B cell (primary cell): ENCODE measurements around the gene EHMT2. TPM values are rescaled to one million over a fixed set of nuclear protein-coding genes. Genes with fewer than 3 reads are reported as not detected.

Source experiments
- ATAC-seq: fragments of 200-7000 bp; cut with Tn5 transposase; one replicate; pipeline ENCODE4 v1.10.0; 2021; ENCODE audit warnings: low read depth, mild to moderate bottlenecking, moderate number of reproducible peaks, moderate library complexity
- CTCF ChIA-PET: fragments of 350-600 bp; sonication (Branson Sonifier 250); formaldehyde crosslinking; loops from one replicate; lab custom pipeline; 2021; ENCODE audit warnings: antibody characterized with exemption, inconsistent platforms; lab: Charles Lee
- POLR2A ChIA-PET: fragments of 350-600 bp; sonication (Branson Sonifier 250); formaldehyde crosslinking; loops from one replicate; lab custom pipeline; 2021; ENCODE audit warnings: antibody characterized with exemption; lab: Charles Lee
- DNase-seq: peaks from one replicate; pipeline ENCODE4 v3.0.0; 2013
- H2AFZ ChIP-seq: 2 replicates; pipeline ENCODE4 v1.6.1; 2012; ENCODE audit warnings: mild to moderate bottlenecking, low read depth, low read length; ENCODE audit not compliant: insufficient read depth, poor library complexity, severe bottlenecking
- H3K27ac ChIP-seq, 2 donors: 1 replicate in 1 of 2; 2 replicates in 1 of 2; pipeline ENCODE4 v1.5.1; 2012 to 2013; ENCODE audit warnings: low read length in 2 of 2, mild to moderate bottlenecking in 2 of 2, moderate library complexity in 1 of 2
- H3K27me3 ChIP-seq, 4 experiments: fragments of 200-600 bp in 1 of 4; sonication (generic) in 1 of 4; replicated peaks in 1 of 4; 1 replicate in 2 of 4; 2 replicates in 2 of 4; pipeline versions ENCODE4 v1.6.1 to v1.7.0; 2013 to 2016; ENCODE audit warnings: low read length in 3 of 4, mild to moderate bottlenecking in 2 of 4, mixed read lengths in 1 of 4, moderate library complexity in 1 of 4; ENCODE audit not compliant: insufficient read depth in 4 of 4, control insufficient read depth in 3 of 4; ENCODE audit errors: control extremely low read depth in 1 of 4
- H3K36me3 ChIP-seq, 2 experiments: replicated peaks in 1 of 2; 1 replicate in 1 of 2; 2 replicates in 1 of 2; pipeline versions ENCODE4 v1.6.1 to v1.7.1; 2013; ENCODE audit warnings: low read length in 1 of 2; ENCODE audit not compliant: insufficient read depth in 2 of 2, control insufficient read depth in 1 of 2; ENCODE audit errors: control extremely low read depth in 1 of 2, extremely low read depth in 1 of 2
- H3K4me1 ChIP-seq, 2 donors: fragments of 200-600 bp in 1 of 2; sonication (generic) in 1 of 2; 1 replicate in 1 of 2; 2 replicates in 1 of 2; pipeline versions ENCODE4 v1.5.1 to v1.6.1; 2013 to 2017; ENCODE audit warnings: low read length in 2 of 2; ENCODE audit not compliant: control insufficient read depth in 2 of 2, insufficient read depth in 2 of 2
- H3K4me2 ChIP-seq: replicated peaks from 2 replicates; pipeline ENCODE3; 2012; ENCODE audit warnings: mild to moderate bottlenecking, low read depth, low read length; ENCODE audit not compliant: poor library complexity, severe bottlenecking
- H3K4me3 ChIP-seq, 5 experiments: fragments of 200-600 bp in 1 of 5; sonication (generic) in 1 of 5; 1 replicate in 3 of 5; 2 replicates in 2 of 5; pipeline versions ENCODE4 v1.5.1 to v1.7.0; 2011 to 2016; ENCODE audit warnings: low read length in 4 of 5, mild to moderate bottlenecking in 4 of 5, low read depth in 2 of 5, control low read depth in 1 of 5, moderate library complexity in 1 of 5; ENCODE audit not compliant: insufficient read depth in 1 of 5; ENCODE audit errors: control extremely low read depth in 1 of 5, extremely low read depth in 1 of 5
- H3K79me2 ChIP-seq: fragments of 200-600 bp; sonication (generic); one replicate; pipeline ENCODE4 v1.6.0; 2016; ENCODE audit warnings: low read length; ENCODE audit not compliant: control insufficient read depth, insufficient read depth
- H3K9ac ChIP-seq: fragments of 200-600 bp; sonication (generic); 2 replicates; pipeline ENCODE4 v1.6.1; 2017; ENCODE audit warnings: mild to moderate bottlenecking, low read length, moderate library complexity
- H3K9me3 ChIP-seq, 3 donors: one replicate each; pipeline versions ENCODE4 v1.6.1 to v1.7.1; 2013; ENCODE audit warnings: low read length in 2 of 3; ENCODE audit not compliant: control insufficient read depth in 2 of 3, insufficient read depth in 1 of 3; ENCODE audit errors: control extremely low read depth in 1 of 3
- H4K20me1 ChIP-seq: 2 replicates; pipeline ENCODE4 v1.6.0; 2012; ENCODE audit warnings: mild to moderate bottlenecking, low read length; ENCODE audit not compliant: insufficient read depth, control insufficient read depth, poor library complexity, severe bottlenecking
- H3K27ac Mint-ChIP-seq: one replicate; pipeline ENCODE4 v1.8.0; 2021; ENCODE audit warnings: mixed read lengths
- H3K27me3 Mint-ChIP-seq: one replicate; pipeline ENCODE4 v1.8.0; 2021; ENCODE audit warnings: mixed read lengths
- H3K4me1 Mint-ChIP-seq: one replicate; pipeline ENCODE4 v1.8.0; 2021; ENCODE audit warnings: mixed read lengths
- H3K4me3 Mint-ChIP-seq: one replicate; pipeline ENCODE4 v1.8.0; 2021; ENCODE audit warnings: mixed read lengths
- H3K9me3 Mint-ChIP-seq: one replicate; pipeline ENCODE4 v1.8.0; 2022; ENCODE audit warnings: mixed read lengths; ENCODE audit not compliant: insufficient read depth
- EZH2 ChIP-seq: IDR thresholded peaks from 2 replicates; pipeline ENCODE4 v1.6.1; 2012; ENCODE audit warnings: borderline replicate concordance, low read depth, mild to moderate bottlenecking, moderate library complexity, low read length; ENCODE audit not compliant: insufficient read depth, poor library complexity, severe bottlenecking
- WGBS: methylation state at CpG from one replicate; pipeline ENCODE4 v1.1.5; 2013; ENCODE audit warnings: missing lambda C conversion rate; ENCODE audit not compliant: insufficient coverage; 5-methylcytosine and 5-hydroxymethylcytosine counted together
- intact Hi-C: fragments of 100-400 bp; cut with micrococcal nuclease; formaldehyde crosslinking; loops from one replicate; pipeline ENCODE4 v1.10.0; 2022
- polyA plus RNA-seq: library from polyadenylated mRNA; depleted of rRNA; stranded (reverse); fragments of >200 nt; gene quantifications from 2 replicates; pipeline ENCODE4 v1.2.3, GENCODE V29; 2012
- total RNA-seq, 2 donors: library from RNA; stranded (reverse); fragments of 120-200 nt in 1 of 2; gene quantifications; 1 replicate in 1 of 2; 2 replicates in 1 of 2; pipeline versions ENCODE4 v1.2.3 to v1.2.4, GENCODE V29; 2013 to 2022
- TF ChIP-seq, protein P1 (sequence below): fragments of 200-600 bp; IDR thresholded peaks from one replicate; pipeline ENCODE4 v1.8.0; 2022; ENCODE audit warnings: antibody characterized with exemption, mild to moderate bottlenecking

Gene EHMT2
- total and polyA plus RNA-seq, 2 donors (not counting 1 experiment from before 2014, with no cell fraction given) = 86.1 to 108 TPM

DNA sequence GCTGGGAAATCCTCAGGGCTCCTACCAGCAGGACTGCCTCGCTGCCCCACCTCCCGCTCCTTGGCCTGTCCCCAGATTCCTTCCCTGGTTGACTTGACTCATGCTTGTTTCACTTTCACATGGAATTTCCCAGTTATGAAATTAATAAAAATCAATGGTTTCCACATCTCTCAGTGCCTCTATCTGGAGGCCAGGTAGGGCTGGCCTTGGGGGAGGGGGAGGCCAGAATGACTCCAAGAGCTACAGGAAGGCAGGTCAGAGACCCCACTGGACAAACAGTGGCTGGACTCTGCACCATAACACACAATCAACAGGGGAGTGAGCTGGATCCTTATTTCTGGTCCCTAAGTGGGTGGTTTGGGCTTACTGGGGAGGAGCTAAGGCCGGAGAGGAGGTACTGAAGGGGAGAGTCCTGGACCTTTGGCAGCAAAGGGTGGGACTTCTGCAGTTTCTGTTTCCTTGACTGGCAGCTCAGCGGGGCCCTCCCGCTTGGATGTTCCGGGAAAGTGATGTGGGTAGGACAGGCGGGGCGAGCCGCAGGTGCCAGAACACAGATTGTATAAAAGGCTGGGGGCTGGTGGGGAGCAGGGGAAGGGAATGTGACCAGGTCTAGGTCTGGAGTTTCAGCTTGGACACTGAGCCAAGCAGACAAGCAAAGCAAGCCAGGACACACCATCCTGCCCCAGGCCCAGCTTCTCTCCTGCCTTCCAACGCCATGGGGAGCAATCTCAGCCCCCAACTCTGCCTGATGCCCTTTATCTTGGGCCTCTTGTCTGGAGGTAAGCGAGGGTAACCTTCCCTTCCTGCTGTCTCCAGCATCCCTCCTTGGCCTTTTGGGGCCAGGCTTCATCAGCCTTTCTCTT, 48.2 kb upstream of the EHMT2 start, which contains the start of gene CFB:
TSS of gene CFB (plus strand) at position 589 of the 863 bp plus-strand sequence. CDS start at position 716, 127 bp downstream.
- Histone ChIP-seq H3K9me3 (no peaks in the 10 kb centered on the region), H3K27me3 (peaks cover 0 to 26% (median 5%) of the 10 kb centered on the region in 4 experiments), H3K4me3 (no peak within 1 kb of the TSS), H3K79me2 (no peaks in the 10 kb centered on the region), H3K27ac (no peak within 1 kb of the TSS), H3K9ac (no peak within 1 kb of the TSS), H2AFZ (no peak within 1 kb of the TSS), H3K4me2 (no peak within 1 kb of the TSS), H4K20me1 (no peaks in the 10 kb centered on the region), H3K4me1 (no peaks in the 10 kb centered on the region), H3K36me3 (no peaks in the 10 kb centered on the region)
- ChIA-PET POLR2A (no interaction called here), CTCF (no interaction called here)
- DNase-seq (no peak), ATAC-seq (no peak)
- peaks cover 18% of the 10 kb centered on the region for H3K27me3 Mint-ChIP-seq
- no peaks in the 10 kb centered on the region for H3K4me1 Mint-ChIP-seq
- H3K27ac Mint-ChIP-seq = no peak within 1 kb of the TSS
- no peak for TF ChIP-seq EZH2
- TF ChIP-seq, protein P1, sequence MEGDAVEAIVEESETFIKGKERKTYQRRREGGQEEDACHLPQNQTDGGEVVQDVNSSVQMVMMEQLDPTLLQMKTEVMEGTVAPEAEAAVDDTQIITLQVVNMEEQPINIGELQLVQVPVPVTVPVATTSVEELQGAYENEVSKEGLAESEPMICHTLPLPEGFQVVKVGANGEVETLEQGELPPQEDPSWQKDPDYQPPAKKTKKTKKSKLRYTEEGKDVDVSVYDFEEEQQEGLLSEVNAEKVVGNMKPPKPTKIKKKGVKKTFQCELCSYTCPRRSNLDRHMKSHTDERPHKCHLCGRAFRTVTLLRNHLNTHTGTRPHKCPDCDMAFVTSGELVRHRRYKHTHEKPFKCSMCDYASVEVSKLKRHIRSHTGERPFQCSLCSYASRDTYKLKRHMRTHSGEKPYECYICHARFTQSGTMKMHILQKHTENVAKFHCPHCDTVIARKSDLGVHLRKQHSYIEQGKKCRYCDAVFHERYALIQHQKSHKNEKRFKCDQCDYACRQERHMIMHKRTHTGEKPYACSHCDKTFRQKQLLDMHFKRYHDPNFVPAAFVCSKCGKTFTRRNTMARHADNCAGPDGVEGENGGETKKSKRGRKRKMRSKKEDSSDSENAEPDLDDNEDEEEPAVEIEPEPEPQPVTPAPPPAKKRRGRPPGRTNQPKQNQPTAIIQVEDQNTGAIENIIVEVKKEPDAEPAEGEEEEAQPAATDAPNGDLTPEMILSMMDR = no peak
- H3K4me3 Mint-ChIP-seq = no peak within 1 kb of the TSS
- no peaks in the 10 kb centered on the region for H3K9me3 Mint-ChIP-seq
- 60% methylated on average over 8 of the region's 11 CpGs for WGBS
- intact Hi-C loops = no loop called here

DNA sequence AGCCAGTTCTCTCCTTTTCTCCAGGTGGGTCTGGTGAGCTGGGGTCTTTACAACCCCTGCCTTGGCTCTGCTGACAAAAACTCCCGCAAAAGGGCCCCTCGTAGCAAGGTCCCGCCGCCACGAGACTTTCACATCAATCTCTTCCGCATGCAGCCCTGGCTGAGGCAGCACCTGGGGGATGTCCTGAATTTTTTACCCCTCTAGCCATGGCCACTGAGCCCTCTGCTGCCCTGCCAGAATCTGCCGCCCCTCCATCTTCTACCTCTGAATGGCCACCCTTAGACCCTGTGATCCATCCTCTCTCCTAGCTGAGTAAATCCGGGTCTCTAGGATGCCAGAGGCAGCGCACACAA, 47.6 kb upstream of the EHMT2 start:
- peaks cover 0 to 26% (median 5%) of the 10 kb centered on the region in 4 experiments for H3K27me3 ChIP-seq
- H3K79me2 ChIP-seq = no peaks in the 10 kb centered on the region
- no peak overlapping the region for H3K27ac ChIP-seq
- 91% methylated on average over 9 of the region's 9 CpGs for WGBS
- no peak overlapping the region for H3K4me2 ChIP-seq
- no peak for DNase-seq
- CTCF ChIA-PET = no interaction called here
- TF ChIP-seq EZH2 = no peak
- TF ChIP-seq, protein P1 = no peak
- H3K4me1 ChIP-seq = no peaks in the 10 kb centered on the region
- Mint-ChIP-seq H3K27ac (no peak overlapping the region), H3K4me3 (no peak overlapping the region), H3K4me1 (no peaks in the 10 kb centered on the region), H3K9me3 (no peaks in the 10 kb centered on the region), H3K27me3 (peaks cover 18% of the 10 kb centered on the region)
- no peaks in the 10 kb centered on the region for H3K9me3 ChIP-seq
- intact Hi-C loops = no loop called here
- POLR2A ChIA-PET = no interaction called here
- no peak overlapping the region for H2AFZ ChIP-seq
- no peaks in the 10 kb centered on the region for H4K20me1 ChIP-seq
- H3K36me3 ChIP-seq = no peaks in the 10 kb centered on the region
- H3K4me3 ChIP-seq = no peak overlapping the region
- H3K9ac ChIP-seq = no peak overlapping the region
- ATAC-seq = no peak
